ENCODE data around the gene CD200R1L.

Gene CD200R1L

GRCh38 chr3:112818289-112818688, 28.4 kb downstream of the CD200R1L start:
- no peak for DNase-seq

DNA sequence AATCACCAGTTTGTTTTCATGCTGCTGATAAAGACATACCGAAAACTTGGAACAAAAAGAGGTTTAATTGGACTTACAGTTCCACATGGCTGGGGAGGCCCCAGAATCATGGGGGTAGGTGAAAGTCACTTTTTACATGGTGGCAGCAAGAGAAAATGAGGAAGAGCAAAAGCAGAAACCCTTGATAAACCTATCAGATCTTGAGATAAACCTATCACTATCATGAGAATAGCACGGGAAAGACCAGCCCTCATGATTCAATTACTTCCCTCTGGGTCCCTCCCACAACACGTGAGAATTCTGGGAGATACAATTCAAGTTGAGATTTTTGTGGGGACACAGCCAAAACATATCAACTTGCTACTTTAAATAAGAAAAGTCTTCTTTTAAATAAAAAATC, 28.9 kb downstream of the CD200R1L start:
- no peak for DNase-seq

- no peak for DNase-seq
Measured at GRCh38 chr3:112817271-112817670, 29.4 kb downstream of the CD200R1L start.

- no peak for DNase-seq
Measured at GRCh38 chr3:112815981-112816380, 30.7 kb downstream of the CD200R1L start.

DNA sequence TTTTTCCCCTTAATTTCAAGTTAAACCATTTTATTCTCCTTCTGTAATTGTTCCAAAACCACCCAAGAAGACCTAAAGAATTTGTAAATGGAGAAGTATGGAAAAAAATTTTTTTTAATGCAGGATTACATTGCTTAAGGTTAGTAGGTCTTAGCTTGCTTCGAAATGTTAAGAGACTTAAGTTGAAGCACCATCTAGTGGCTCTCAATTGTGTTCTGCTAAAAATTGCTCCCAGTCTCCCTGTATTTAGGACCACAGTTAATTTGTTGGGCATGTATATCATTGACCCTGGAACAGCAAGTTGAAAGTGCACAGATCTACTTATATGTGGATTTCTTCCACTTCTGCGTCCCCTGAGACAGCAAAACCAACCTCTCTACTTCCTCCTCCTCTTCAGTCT, 32.4 kb downstream of the CD200R1L start:
- peak; percentile 33 for DNase-seq

- no peak for DNase-seq
Measured at GRCh38 chr3:112813723-112814171, 32.9 kb downstream of the CD200R1L start.

DNA sequence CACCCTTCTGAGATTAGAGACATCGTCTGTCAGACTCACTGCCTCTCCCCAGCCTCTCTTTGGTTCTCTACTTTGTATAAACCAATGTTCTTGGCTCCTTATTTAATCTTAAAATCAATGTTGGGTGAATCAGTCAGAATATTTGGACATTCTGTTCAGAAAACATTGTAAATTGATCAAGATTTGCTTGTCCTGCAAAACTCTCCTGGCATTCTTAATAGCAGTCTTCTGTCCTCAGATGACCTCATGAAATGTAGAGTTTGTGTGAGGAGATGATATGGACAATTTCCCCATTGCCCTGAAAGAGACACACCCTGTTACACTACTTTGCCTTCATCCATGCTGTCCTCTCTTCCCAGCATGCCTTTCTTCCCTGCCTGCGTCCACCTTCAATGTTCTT, 33.6 kb downstream of the CD200R1L start:
- no peak for DNase-seq

DNA sequence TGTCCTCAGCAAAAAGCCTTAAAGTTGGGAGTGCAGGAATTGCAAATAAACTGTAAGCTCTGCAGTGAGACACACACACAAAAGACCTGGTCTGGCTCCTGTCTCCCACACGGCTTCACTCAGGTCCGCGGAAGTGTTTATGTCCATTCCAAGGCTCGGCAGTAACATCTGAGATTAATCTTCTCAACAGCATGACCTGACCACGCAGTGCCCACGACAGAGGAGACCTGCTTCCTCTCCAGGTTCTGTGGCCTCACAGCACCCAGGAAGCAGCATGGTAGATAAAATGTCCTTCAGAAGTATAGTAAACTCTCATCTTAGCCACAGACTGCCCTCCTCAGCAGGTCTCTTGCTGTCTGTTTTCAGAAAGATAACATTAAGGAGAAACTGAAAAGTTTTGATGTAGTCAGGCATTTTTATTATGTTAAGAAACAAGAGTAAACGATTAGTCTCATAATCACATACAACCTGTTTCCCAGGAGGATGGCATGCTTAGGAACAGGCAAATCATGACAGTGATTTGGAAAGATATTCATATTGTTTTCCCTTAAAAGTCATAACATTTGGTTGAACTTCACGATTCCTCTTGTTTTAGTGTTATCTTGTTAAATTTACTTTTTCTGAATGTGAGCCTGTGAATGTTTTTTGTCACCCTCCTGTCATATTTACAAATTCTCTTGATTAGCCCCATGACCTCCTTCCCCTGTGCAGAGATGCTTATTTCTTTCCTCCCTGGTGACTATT, 34.6 kb downstream of the CD200R1L start:
- DNase-seq = no peak

- no peak for DNase-seq
Measured at GRCh38 chr3:112811131-112811884, 35.4 kb downstream of the CD200R1L start.

GRCh38 chr3:112810561-112810960, 36.1 kb downstream of the CD200R1L start:
- no peak for DNase-seq

GRCh38 chr3:112808136-112808535, 38.5 kb downstream of the CD200R1L start:
- DNase-seq = no peak

DNA sequence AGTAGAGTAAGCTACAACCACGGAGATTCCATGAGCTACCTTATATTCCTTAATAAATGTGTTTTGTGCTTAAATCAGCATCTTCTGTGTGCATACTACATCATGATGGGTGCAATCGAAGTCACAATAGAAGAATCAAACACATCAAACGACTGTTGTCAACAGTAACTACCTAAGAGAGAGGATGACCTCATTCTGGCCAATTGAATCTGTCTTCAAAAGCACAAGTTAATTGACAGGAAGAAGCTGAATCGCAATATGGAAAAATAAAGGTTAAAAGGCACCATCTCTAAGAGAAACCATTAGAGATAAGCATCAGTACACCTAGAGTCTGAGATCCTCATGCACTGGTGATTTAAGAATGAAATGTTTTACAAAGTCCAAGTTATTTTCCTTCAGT, 39.0 kb downstream of the CD200R1L start:
- peak; percentile 8 for DNase-seq

GRCh38 chr3:112806903-112807302, 39.8 kb downstream of the CD200R1L start:
- DNase-seq = no peak

DNA sequence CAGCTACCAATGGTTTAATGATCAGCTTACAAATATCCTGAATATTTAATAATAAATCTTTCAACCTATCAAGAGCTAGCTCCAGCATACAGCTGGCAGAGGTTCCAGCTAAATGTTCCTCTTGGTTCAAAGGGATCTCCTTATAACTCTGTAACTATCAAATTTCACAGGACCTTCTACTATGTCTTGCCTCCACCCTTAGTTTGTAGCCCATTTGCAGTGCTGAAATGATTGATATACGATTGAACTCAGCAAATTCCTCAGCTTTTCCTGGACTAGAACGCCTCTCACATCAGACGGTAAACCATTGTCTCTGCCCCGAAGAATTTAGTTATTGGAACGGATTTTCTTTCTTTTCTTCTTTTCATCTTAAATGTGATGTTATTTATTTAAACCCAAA, 41.5 kb downstream of the CD200R1L start:
- DNase-seq = no peak

DNA sequence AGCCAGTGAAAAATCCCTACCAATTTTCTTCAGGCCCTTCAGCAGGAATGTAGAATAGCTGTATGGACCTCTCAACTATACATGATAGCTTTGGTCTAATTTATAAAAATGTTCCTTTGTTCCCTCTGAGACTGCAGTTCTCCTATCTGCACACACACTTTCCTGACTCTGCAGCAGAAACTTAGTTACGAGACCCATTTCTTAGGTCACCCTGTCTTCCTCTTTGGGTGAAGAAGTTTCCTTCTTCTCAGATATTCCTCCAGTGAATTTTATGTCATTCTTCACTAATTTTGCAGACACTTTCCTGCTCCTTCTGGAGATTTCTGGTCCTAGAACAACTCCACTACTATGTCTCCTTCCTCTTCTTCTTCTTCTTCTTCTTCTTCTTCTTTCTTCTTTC, 42.6 kb downstream of the CD200R1L start:
- no peak for DNase-seq

- DNase-seq = no peak
Measured at GRCh38 chr3:112803467-112803866, 43.2 kb downstream of the CD200R1L start.

GRCh38 chr3:112802338-112802737, 44.3 kb downstream of the CD200R1L start:
- no peak for DNase-seq

DNA sequence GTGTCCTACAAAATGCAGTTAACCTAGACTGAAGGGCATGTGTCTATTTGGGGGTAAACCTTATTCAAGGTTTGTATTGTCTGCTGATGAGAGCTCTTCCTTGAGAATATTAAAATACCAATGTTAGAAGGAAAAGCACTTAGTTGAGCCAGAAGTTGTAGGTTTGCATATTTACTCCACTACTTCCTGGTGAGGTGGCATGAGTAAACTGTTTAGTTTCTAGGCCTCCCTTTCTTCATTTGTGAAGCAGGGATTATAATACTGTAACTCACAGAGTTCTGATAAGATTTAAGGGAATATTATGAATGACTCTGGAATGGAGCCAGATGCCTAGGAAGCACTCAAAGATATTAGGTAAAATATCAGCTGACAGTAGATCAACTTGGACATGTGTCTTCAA, 46.7 kb downstream of the CD200R1L start:
- no peak for DNase-seq

DNA sequence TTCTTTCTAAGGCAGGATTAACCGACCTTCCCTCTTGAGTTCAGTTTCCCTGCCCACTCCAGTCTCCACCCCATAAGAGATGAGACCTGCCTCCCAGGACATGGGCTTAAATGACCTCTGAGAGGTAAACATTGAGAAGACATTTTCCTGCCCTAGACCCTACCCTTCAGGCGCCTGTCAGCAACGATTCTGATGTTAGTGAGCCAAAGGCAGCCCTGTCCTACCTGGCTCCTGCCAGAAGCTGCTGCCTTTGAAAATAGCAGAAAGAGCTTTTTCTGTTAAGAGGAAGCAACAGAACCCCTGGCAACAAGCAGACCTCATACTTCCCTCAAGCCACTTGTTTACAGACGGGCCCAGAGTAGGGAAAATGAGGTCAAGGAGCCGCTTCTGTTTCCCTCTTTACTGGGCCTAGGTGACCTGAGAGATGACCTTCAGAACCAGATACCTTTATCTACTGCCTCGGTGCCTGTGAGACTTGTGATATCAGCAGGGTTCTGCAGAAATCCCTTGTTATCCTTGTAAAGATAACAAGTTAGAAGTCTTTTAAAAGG, 52.0 kb downstream of the CD200R1L start:
- peak; percentile 22 for DNase-seq

DNA sequence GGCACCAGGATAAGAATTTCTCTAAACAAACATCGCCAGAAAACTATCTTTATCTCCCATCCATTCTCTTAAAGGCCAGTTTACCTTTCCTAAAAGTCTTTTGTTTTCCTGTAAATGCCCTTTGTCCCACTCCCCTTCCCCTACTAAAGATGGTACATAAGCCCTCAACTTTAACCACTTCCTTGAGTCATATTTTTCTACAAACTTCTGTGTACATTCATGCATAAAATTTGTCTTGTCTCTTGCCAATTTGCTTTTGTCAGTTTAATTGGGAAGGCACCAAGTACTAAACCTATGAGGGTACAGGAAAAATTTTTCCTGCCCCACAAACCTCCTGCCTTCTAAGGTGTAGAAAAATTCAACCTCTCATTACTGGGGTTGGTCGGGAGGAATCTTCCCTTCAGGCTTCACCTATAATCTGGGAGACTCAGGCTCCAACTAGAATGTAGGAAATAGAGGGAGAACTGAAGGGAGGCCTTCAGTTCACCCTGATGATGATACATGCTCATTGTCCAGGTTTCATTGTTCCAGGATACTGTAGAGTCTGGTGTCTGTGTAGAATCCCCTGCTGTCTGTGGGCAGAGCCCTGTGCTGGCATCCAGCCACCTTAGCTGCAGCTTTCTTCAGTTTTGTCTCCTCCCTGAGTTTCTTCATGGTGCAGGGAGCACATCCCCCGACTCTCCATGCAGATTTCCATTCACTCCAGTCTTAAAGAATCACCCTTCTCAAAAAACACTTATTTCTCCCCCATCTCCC, 53.2 kb downstream of the CD200R1L start:
- DNase-seq = no peak

DNA sequence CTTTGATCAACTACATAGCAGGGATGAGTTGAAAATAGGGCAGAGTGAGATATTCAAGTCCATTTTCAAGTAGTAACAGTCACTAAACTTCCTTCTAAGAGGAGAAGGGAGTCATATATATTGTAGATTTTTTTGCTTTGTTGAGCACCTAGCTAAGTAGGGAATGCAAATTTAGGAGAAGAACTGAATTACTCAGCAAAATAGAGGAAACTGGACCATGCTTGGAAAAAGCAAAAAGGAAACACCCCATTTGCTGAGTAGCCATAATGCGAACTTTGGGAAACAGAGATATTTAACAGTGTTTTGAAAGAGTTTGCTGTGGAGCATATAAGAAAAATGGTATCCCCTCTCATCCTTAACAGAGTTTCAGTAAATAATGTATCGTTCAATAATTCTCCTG, 54.9 kb downstream of the CD200R1L start:
- DNase-seq = no peak

- DNase-seq = no peak
Measured at GRCh38 chr3:112789787-112790186, 56.9 kb downstream of the CD200R1L start.

- no peak for DNase-seq
Measured at GRCh38 chr3:112786881-112787579, 59.6 kb downstream of the CD200R1L start.

Measured in CD4-positive, alpha-beta T cell treated with Interleukin-10 for 1 hour (primary cell).